KBM-7 (cell line): ENCODE measurements around the gene SMC1A.
A peak's percentile ranks its signal among the peaks of the same experiment; 100 is the strongest.
"Not testable (repeated sequence)": the region's sequence is repeated elsewhere in the genome, so short reads cannot be mapped to it uniquely, and the experiment has no call there.

Experiments used
- DNase-seq: peaks from one replicate; pipeline ENCODE4 v3.0.0-alpha.2; 2015
- in situ Hi-C: fragments of 300-500 bp; cut with MboI; formaldehyde crosslinking; loops from 2 replicates; pipeline ENCODE4 v1.14.3; 2020; ENCODE audit warnings: low sequenced_read_pairs, low pct_unique_long_range_greater_than_20kb, mixed read lengths

SMC1A gene

GRCh38 chrX:53422086-53422860, at the start of gene SMC1A:
Gene SMC1A, minus strand, starts transcription at chrX:53422654. Its CDS starts 54 bp downstream, at chrX:53422600.
- DNase-seq: peak; percentile 99
- in situ Hi-C loops: no loop called here

GRCh38 chrX:53471346-53471745, 48.9 kb upstream of the SMC1A start:
- in situ Hi-C loops: no loop called here
- DNase-seq: no peak

- DNase-seq, in situ Hi-C loops: not testable (repeated sequence)
These were observed 46.2 kb upstream of the SMC1A start for GRCh38 chrX:53468659-53469058.

GRCh38 chrX:53458082-53458481, 35.6 kb upstream of the SMC1A start:
- in situ Hi-C loops: no loop called here
- DNase-seq: no peak

- no peak for DNase-seq
- in situ Hi-C loops: no loop called here
These were observed 33.8 kb upstream of the SMC1A start for GRCh38 chrX:53456254-53456653.

GRCh38 chrX:53452812-53453211, 30.4 kb upstream of the SMC1A start:
- in situ Hi-C loops: no loop called here
- DNase-seq: no peak

- in situ Hi-C loops: loop anchor here (10.0 kb wide), 1 partner anchor 135 kb away; no protein-coding TSS in a partner anchor
These were observed 27.2 kb upstream of the SMC1A start for GRCh38 chrX:53449632-53450031.

GRCh38 chrX:53447441-53447840, 25.0 kb upstream of the SMC1A start:
- in situ Hi-C loops: loop anchor here (10.0 kb wide), 1 partner anchor 133 kb away; no protein-coding TSS in a partner anchor
- DNase-seq: no peak

More at GRCh38 chrX:53449632-53450031, 27.2 kb upstream of the SMC1A start:
- DNase-seq: no peak

- in situ Hi-C loops: loop anchor here (10.0 kb wide), 1 partner anchor 131 kb away; no protein-coding TSS in a partner anchor
- peak; percentile 66 for DNase-seq
These were observed 23.5 kb upstream of the SMC1A start for GRCh38 chrX:53445977-53446376.

GRCh38 chrX:53442322-53442631, 19.8 kb upstream of the SMC1A start:
- DNase-seq: peak; percentile 85
- in situ Hi-C loops: loop anchor here (10.0 kb wide), 1 partner anchor 127 kb away; no protein-coding TSS in a partner anchor

- in situ Hi-C loops: loop anchor here (10.0 kb wide), 1 partner anchor 127 kb away; no protein-coding TSS in a partner anchor
These were observed 19.3 kb upstream of the SMC1A start for GRCh38 chrX:53441531-53442321.

GRCh38 chrX:53440621-53441517, 18.4 kb upstream of the SMC1A start:
- DNase-seq: peak; percentile 59
- in situ Hi-C loops: loop anchor here (10.0 kb wide), 1 partner anchor 126 kb away; no protein-coding TSS in a partner anchor

More at GRCh38 chrX:53441531-53442321, 19.3 kb upstream of the SMC1A start:
- DNase-seq: peak; percentile 79

GRCh38 chrX:53440101-53440500, 17.6 kb upstream of the SMC1A start:
- in situ Hi-C loops: loop anchor here (10.0 kb wide), 1 partner anchor 125 kb away; no protein-coding TSS in a partner anchor

GRCh38 chrX:53438832-53439230, 16.4 kb upstream of the SMC1A start:
- in situ Hi-C loops: no loop called here
- DNase-seq: no peak

More at GRCh38 chrX:53440101-53440500, 17.6 kb upstream of the SMC1A start:
- no peak for DNase-seq

- no peak for DNase-seq
- in situ Hi-C loops: no loop called here
These were observed 15.8 kb upstream of the SMC1A start for GRCh38 chrX:53438174-53438831.

GRCh38 chrX:53437206-53437605, 14.8 kb upstream of the SMC1A start:
- in situ Hi-C loops: no loop called here
- no peak for DNase-seq

- peak; percentile 83 for DNase-seq
- in situ Hi-C loops: no loop called here
These were observed 13.5 kb upstream of the SMC1A start for GRCh38 chrX:53435997-53436396.
